Measurements from ENCODE around the gene CLPTM1L. TPM values are rescaled to one million over a fixed set of nuclear protein-coding genes. Genes with fewer than 3 reads are reported as not detected.

CLPTM1L gene
- polyA plus RNA-seq, 3 donors = 14.1 to 76.2 (median 35.0) TPM

- no peak overlapping the region for H2AFZ ChIP-seq (ENCODE audit: insufficient read depth, low read depth, low read length, poor library complexity, severe bottlenecking)
- Mint-ChIP-seq H3K36me3 (no peaks in the 10 kb centered on the region), H3K4me1 (peaks cover 14% of the 10 kb centered on the region), H3K9me3 (no peaks in the 10 kb centered on the region), H3K4me3 (no peak overlapping the region), H3K27me3 (ENCODE audit: low read depth in 3 of 3) (peaks cover 5 to 9% (median 8%) of the 10 kb centered on the region in 3 donors), H3K27ac (peak overlapping the region in 1 of 7 donors; percentile 75)
- H3K79me2 ChIP-seq (ENCODE audit: insufficient read depth, low read length) = peaks cover 9% of the 10 kb centered on the region
- H4K20me1 ChIP-seq (ENCODE audit: insufficient read depth, low read length) = no peaks in the 10 kb centered on the region
- no peak overlapping the region for H3K9ac ChIP-seq (ENCODE audit: insufficient read depth, low read length, poor library complexity, severe bottlenecking)
- peaks cover 10 to 17% of the 10 kb centered on the region in 2 donors for H3K4me1 ChIP-seq (ENCODE audit: control insufficient read depth in 1 of 2, insufficient read depth in 2 of 2, low read length in 2 of 2)
- no peaks in the 10 kb centered on the region for H3K36me3 ChIP-seq (replicated peaks in 1 of 2; ENCODE audit: control insufficient read depth in 1 of 2, insufficient read depth in 2 of 2, low read length in 2 of 2)
- WGBS (ENCODE audit: insufficient coverage) = 65% methylated on average over 3 of the region's 12 CpGs
- TF ChIP-seq, protein P1, sequence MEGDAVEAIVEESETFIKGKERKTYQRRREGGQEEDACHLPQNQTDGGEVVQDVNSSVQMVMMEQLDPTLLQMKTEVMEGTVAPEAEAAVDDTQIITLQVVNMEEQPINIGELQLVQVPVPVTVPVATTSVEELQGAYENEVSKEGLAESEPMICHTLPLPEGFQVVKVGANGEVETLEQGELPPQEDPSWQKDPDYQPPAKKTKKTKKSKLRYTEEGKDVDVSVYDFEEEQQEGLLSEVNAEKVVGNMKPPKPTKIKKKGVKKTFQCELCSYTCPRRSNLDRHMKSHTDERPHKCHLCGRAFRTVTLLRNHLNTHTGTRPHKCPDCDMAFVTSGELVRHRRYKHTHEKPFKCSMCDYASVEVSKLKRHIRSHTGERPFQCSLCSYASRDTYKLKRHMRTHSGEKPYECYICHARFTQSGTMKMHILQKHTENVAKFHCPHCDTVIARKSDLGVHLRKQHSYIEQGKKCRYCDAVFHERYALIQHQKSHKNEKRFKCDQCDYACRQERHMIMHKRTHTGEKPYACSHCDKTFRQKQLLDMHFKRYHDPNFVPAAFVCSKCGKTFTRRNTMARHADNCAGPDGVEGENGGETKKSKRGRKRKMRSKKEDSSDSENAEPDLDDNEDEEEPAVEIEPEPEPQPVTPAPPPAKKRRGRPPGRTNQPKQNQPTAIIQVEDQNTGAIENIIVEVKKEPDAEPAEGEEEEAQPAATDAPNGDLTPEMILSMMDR (IDR thresholded peaks at IDR 0.05) = no peak
- H3K4me2 ChIP-seq (replicated peaks; ENCODE audit: extremely low read depth, low read length, poor library complexity, severe bottlenecking) = no peak overlapping the region
- H3K27me3 ChIP-seq (ENCODE audit: control insufficient read depth in 2 of 2, insufficient read depth in 2 of 2, low read length in 2 of 2) = no peaks in the 10 kb centered on the region
- H3K4me3 ChIP-seq (replicated peaks in 1 of 3; ENCODE audit: low read depth in 2 of 3, low read length in 3 of 3) = no peak overlapping the region
- H3K9me3 ChIP-seq (replicated peaks in 1 of 2; ENCODE audit: control insufficient read depth in 1 of 2, insufficient read depth in 1 of 2, low read length in 2 of 2) = no peaks in the 10 kb centered on the region
- H3K27ac ChIP-seq (ENCODE audit: low read depth in 1 of 2, low read length in 2 of 2) = no peak overlapping the region
- no peak for DNase-seq
- intact Hi-C loops (cut with micrococcal nuclease) = loop anchor here (10.0 kb wide), 4 partner anchors 126 to 454 kb away; partner anchors contain the start of genes BRD9 (in 1 of the 2), MRPL36 (in 1 of the 2) and TRIP13 (in 1 of the 2)
These were observed 4.3 kb upstream of the CLPTM1L start for GRCh38 chr5:1349246-1349645.

GRCh38 chr5:1348986-1349245 is 4.0 kb upstream of the CLPTM1L start:
- H3K36me3 ChIP-seq (replicated peaks in 1 of 2; ENCODE audit: control insufficient read depth in 1 of 2, insufficient read depth in 2 of 2, low read length in 2 of 2) = no peaks in the 10 kb centered on the region
- Mint-ChIP-seq H3K4me1 (peaks cover 17% of the 10 kb centered on the region), H3K9me3 (no peaks in the 10 kb centered on the region), H3K27me3 (ENCODE audit: low read depth in 3 of 3) (peaks cover 5 to 9% (median 8%) of the 10 kb centered on the region in 3 donors), H3K36me3 (no peaks in the 10 kb centered on the region), H3K27ac (peak overlapping the region in 1 of 7 donors; percentile 75), H3K4me3 (peak overlapping the region in 1 of 2 donors; percentile 33)
- H2AFZ ChIP-seq (ENCODE audit: insufficient read depth, low read depth, low read length, poor library complexity, severe bottlenecking) = no peak overlapping the region
- TF ChIP-seq, protein P1 (IDR thresholded peaks at IDR 0.05) = no peak
- no peak overlapping the region for H3K27ac ChIP-seq (ENCODE audit: low read depth in 1 of 2, low read length in 2 of 2)
- H3K9ac ChIP-seq (ENCODE audit: insufficient read depth, low read length, poor library complexity, severe bottlenecking) = no peak overlapping the region
- DNase-seq = no peak
- H4K20me1 ChIP-seq (ENCODE audit: insufficient read depth, low read length) = no peaks in the 10 kb centered on the region
- H3K4me1 ChIP-seq (ENCODE audit: control insufficient read depth in 1 of 2, insufficient read depth in 2 of 2, low read length in 2 of 2) = peaks cover 13 to 20% of the 10 kb centered on the region in 2 donors
- intact Hi-C loops (cut with micrococcal nuclease) = loop anchor here (10.0 kb wide), 4 partner anchors 126 to 454 kb away; partner anchors contain the start of genes BRD9 (in 1 of the 2), MRPL36 (in 1 of the 2) and TRIP13 (in 1 of the 2)
- H3K4me2 ChIP-seq (replicated peaks; ENCODE audit: extremely low read depth, low read length, poor library complexity, severe bottlenecking) = no peak overlapping the region
- WGBS (ENCODE audit: insufficient coverage) = no CpG with 5 or more reads among the region's 1 CpG
- peaks cover 12% of the 10 kb centered on the region for H3K79me2 ChIP-seq (ENCODE audit: insufficient read depth, low read length)
- no peaks in the 10 kb centered on the region for H3K9me3 ChIP-seq (replicated peaks in 1 of 2; ENCODE audit: control insufficient read depth in 1 of 2, insufficient read depth in 1 of 2, low read length in 2 of 2)
- no peak overlapping the region for H3K4me3 ChIP-seq (replicated peaks in 1 of 3; ENCODE audit: low read depth in 2 of 3, low read length in 3 of 3)
- no peaks in the 10 kb centered on the region for H3K27me3 ChIP-seq (ENCODE audit: control insufficient read depth in 2 of 2, insufficient read depth in 2 of 2, low read length in 2 of 2)
